ELF-1 (cell line): ENCODE data around the gene SHC4.

Source experiments
- DNase-seq: peaks from one replicate; pipeline ENCODE4 v3.0.0-alpha.2; 2016; ENCODE audit warnings: low read depth, low spot score

The SHC4 gene

GRCh38 chr15:48967336-48967735, 3.6 kb upstream of the SHC4 start:
- no peak for DNase-seq

DNA sequence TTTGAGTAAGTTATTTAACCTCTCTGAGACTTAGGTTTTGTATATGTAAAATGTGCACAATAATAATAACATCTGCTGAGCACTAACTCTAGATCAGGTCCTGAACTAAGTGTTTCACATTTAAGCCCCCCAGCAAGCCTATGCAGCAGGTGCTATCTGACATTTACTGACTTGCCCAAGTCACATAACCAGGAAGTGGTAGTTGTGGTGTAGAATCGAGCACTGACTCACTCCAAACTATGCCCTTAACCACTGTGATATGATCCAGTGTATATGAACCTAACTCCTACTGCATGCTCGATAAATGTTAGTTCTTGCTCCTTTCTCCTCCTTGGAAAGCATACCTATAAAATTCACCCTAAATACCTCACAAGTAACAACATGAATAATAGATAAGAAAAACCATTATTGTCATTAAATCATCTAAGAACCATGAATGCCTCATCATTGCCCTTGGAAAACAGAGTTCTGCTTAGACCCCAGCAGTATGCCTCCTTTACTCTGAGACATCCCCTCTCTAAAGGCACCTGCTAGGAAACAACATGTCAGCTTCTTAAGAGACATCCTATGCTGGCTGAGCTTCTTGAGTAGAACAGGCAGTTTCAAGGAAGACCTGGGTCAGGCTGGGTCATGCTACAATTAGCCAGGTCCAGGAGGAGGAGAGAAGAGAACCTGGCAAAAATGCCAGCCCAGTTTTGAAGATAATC, 3.0 kb upstream of the SHC4 start:
- DNase-seq = no peak

GRCh38 chr15:48965972-48966371, 2.3 kb upstream of the SHC4 start:
- no peak for DNase-seq

DNA sequence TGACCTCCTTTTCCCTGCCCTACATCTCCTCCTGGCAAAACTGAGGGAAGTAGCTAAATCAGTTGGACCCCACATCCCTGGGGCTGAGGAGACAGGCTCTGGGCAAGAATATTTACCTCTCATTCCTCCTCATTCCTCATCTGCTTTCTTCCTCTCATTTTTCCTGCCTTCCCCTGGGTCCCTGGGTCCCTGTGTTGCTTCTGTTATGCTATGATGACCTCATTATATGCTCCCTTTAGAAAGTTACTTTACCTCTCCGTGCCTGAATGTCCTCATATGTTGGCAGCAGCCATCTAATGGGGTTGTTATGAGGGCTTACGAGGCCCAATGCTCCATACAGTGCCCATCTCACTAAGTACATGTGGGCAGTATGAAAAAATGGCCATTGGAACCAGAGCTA, 1.2 kb upstream of the SHC4 start:
- DNase-seq = no peak

- peak; percentile 42 for DNase-seq
These were observed 826 bp downstream of the SHC4 start for GRCh38 chr15:48962662-48963523.

- DNase-seq = no peak
These were observed 7.8 kb downstream of the SHC4 start for GRCh38 chr15:48955967-48956366.

DNA sequence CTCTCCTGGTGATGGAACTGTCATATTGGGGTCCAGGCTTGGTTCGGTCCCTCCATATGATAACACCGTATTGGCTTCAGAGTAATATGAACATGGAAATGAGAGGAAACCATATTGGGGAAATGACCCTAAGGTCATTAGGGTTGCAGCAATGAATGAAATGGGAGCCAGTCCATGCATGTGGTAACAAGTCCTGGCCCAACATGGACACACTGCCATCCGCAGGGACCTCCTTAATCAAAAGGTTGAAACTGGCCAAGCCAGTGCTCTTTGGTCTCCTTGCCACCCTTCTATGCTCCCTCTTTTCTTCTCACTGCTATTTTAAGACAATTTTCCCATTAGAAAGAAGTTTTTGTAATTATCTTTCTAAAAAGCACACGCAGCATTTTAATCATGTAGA, 8.3 kb downstream of the SHC4 start:
- DNase-seq = no peak

DNA sequence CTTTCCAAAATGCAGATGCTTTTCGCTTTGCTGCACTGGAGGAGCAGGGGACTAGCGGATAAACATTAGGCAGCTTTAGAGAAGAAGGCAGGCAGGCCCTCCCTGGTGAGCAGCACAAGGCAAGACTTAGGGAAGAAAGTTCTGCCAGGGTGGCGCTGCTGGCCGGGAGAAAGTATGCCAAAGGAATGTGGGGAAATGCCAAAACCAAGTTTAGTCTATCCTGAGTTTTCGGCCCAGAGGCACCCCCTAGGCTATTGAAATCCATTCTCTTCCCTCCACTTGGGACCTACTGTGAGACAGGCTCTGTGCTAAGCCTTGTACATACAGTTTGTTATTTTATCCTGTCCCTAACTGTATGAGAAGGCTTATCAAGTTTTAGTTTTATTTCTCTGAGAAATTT, 9.2 kb downstream of the SHC4 start:
- DNase-seq = peak; percentile 63

GRCh38 chr15:48946840-48947187, 16.9 kb downstream of the SHC4 start:
- DNase-seq = no peak

DNA sequence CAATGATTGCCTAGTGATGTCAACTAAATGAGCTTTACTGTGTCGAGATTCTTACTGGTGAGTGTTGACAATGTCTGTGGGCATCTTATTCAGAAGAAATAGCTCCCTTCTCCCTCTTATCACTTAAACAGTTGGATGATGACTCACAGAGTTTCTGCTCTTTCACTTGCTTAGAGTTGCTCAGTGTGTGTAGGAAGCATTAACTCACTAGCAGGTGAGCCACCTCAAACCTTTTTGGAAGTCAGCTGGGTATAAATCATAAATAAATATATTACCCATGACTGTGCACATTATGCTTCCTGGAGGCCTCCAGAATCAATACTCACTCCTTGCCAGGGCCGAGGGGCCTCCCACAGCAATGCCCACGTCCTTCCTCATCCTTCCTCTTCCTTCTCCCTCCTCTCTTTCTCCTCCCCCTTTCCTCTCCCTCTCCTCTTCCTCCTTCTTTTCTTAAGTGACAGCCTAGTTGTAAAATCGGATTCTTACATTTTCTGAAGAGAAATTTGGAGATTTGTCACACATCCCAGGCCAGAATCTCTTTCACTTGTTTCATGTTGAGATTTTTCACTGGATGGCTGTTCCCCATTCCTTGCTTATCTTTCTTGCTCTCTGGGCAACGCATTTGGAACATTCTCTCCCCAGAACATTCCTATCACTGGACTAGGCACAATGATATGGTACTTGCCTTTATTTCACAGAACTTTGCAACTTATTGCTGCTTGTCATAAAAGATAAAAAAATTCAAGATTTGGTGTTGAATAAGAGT, 17.5 kb downstream of the SHC4 start:
- no peak for DNase-seq

GRCh38 chr15:48945386-48945785, 18.3 kb downstream of the SHC4 start:
- DNase-seq = no peak

GRCh38 chr15:48941904-48942303, 21.8 kb downstream of the SHC4 start:
- no peak for DNase-seq

- no peak for DNase-seq
These were observed 23.2 kb downstream of the SHC4 start for GRCh38 chr15:48940508-48940907.

- no peak for DNase-seq
These were observed 24.1 kb downstream of the SHC4 start for GRCh38 chr15:48939648-48940047.

DNA sequence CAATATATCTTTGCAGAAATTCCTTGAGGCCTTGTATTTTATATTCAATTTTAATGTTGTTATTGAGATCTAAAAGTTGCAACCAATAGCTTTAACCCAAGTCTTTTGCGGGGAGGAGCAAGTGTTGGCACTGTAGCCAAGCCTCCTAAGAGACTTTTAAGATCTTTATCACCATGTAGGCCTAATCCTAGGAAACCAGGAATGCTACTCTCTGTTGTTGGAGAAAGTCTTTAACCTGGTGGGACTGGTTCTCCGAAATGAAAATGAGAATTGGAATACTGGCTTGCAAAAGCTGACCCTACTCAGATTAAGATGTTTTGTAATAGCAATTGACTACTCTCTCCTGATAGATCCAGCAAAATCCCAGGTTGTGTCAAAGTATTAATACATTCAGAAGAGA, 25.8 kb downstream of the SHC4 start:
- no peak for DNase-seq

GRCh38 chr15:48936666-48937065, 27.1 kb downstream of the SHC4 start:
- DNase-seq = no peak

DNA sequence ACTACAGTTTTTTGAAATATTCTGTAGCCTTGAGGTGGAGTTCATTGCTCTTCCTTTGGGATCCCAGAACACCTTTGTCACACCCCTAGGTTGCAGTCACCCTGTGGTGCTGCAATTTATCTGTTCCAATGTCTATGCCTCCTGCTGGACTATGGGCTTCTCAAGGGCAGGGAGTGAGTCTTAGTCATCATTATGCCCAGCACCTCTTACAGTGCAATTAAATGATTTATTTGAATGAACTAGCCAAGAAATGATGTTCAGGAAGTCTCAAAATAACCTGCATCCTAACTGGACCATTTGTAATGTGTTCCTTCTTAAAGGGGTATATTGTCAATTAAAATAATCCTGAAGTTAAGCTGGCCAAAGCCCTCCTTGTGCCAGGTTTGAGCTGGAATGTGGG, 28.5 kb downstream of the SHC4 start:
- DNase-seq = no peak

- DNase-seq = no peak
These were observed 33.0 kb downstream of the SHC4 start for GRCh38 chr15:48930735-48931134.

- DNase-seq = peak; percentile 12
These were observed 34.1 kb downstream of the SHC4 start for GRCh38 chr15:48929661-48930060.

DNA sequence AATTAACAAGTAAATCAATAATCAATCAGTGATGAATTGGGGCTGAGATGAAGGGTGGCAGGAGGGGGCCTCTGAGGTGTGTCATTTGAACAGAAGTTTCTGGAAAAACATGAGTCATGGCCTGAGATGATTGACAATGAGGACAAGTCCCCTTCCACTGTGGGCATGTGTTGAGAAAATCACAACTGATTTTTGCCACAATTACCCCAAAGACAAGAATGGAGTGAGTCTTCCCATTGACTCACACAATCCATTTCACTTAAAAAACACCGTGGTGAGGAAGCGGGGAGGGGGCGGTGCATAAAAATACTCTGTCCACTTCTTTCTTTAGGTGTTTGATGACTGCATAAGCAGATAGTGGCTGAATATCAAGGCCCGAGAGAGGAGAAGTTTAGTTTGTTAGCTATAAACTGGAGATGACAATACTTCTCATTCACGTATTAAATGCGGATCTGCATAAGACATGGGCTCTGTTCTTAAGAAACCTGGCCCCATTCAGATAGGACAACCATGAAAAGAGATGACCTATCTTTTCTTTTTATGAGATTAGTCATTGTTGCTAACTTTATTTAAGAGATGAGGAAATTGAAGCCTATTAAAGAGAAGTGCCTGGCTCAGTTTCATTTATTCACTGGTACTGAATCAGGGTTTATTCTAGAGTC, 34.7 kb downstream of the SHC4 start:
- no peak for DNase-seq

DNA sequence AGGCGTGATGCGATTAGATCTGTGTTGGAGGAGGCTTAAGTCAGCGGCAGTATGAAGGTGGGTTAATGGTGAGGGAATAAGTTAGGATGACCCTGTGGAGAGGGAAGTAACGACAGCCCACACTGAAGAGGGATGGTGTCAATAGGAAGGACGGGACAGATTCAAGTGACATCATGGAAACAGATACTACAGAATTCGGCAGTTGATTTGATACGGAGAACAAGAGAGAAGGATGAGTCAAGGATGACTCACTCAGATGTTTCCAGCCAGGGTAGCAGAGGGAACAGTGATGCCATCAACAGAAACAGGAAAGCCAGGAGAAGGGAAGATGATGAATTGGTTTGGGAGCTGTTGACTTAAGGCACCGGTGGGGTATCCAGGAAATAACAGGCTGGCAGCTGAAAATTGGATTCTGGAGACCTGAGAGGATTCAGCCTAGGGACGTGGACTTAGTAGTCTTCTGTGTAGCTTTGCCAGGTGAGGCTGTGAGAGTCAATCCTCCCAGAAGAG, 38.0 kb downstream of the SHC4 start:
- peak; percentile 18 for DNase-seq
